RWPE1 (cell line): Measurements from ENCODE around the gene UBAP1L.

Experiments used
- CTCF ChIA-PET: fragments of 350-600 bp; sonication (Branson Sonifier 250); formaldehyde crosslinking; extraction: SDS; loops from one replicate; lab custom pipeline; 2021; lab: Yijun Ruan, JAX
- POLR2A ChIA-PET: fragments of 400-600 bp; formaldehyde crosslinking; extraction: SDS; loops from one replicate; lab custom pipeline; 2020; ENCODE audit warnings: antibody characterized with exemption; ENCODE audit not compliant: low non-redundant PET; lab: Yijun Ruan, JAX
- DNase-seq: peaks from one replicate; pipeline ENCODE4 v3.0.0; 2012; ENCODE audit warnings: low spot score
- H3K27ac ChIP-seq: fragments of 450-650 bp; 2 replicates; pipeline ENCODE4 v1.5.1; 2017
- CTCF ChIP-seq: fragments of 450-650 bp; conservative IDR thresholded peaks from 2 replicates; pipeline ENCODE4 v1.5.1; 2017; ENCODE audit warnings: low read depth, mild to moderate bottlenecking

The UBAP1L gene

GRCh38 chr15:65066635-65067316, 48.2 kb downstream of the UBAP1L start:
- H3K27ac ChIP-seq = no peak overlapping the region
- DNase-seq = no peak
- ChIA-PET POLR2A (interaction anchor here (0.6 kb wide), 2 partner anchors 318 to 1134 kb away, joined by 3 to 4 read pairs; no protein-coding TSS in a partner anchor), CTCF (interaction anchor here (0.7 kb wide), 1 partner anchor 34 kb away, joined by 4 read pairs; no protein-coding TSS in a partner anchor)
- TF ChIP-seq CTCF = no peak

GRCh38 chr15:65066001-65066634, 48.9 kb downstream of the UBAP1L start:
- ChIA-PET CTCF (interaction anchor here (0.6 to 0.7 kb wide), 2 partner anchors 11 to 35 kb away, joined by 3 to 4 read pairs; no protein-coding TSS in a partner anchor), POLR2A (no interaction called here)
- DNase-seq = no peak

GRCh38 chr15:65062726-65063125, 52.3 kb downstream of the UBAP1L start:
- no peak for TF ChIP-seq CTCF
- H3K27ac ChIP-seq = no peak overlapping the region
- POLR2A ChIA-PET = no interaction called here
- DNase-seq = no peak
- CTCF ChIA-PET = no interaction called here

More at GRCh38 chr15:65066001-65066634, 48.9 kb downstream of the UBAP1L start:
- no peak overlapping the region for H3K27ac ChIP-seq
- TF ChIP-seq CTCF = no peak

GRCh38 chr15:65062061-65062460, 52.9 kb downstream of the UBAP1L start:
- no peak overlapping the region for H3K27ac ChIP-seq
- ChIA-PET POLR2A (no interaction called here), CTCF (no interaction called here)
- TF ChIP-seq CTCF = no peak
- DNase-seq = no peak

GRCh38 chr15:65060641-65061397, 54.2 kb downstream of the UBAP1L start:
- H3K27ac ChIP-seq = no peak overlapping the region
- no peak for TF ChIP-seq CTCF
- ChIA-PET CTCF (no interaction called here), POLR2A (interaction anchor here (0.5 kb wide), 1 partner anchor 9 kb away, joined by 3 read pairs; no protein-coding TSS in a partner anchor)
- DNase-seq = no peak

- no peak for TF ChIP-seq CTCF
- H3K27ac ChIP-seq = no peak overlapping the region
- ChIA-PET CTCF (no interaction called here), POLR2A (no interaction called here)
- no peak for DNase-seq
These were observed 54.9 kb downstream of the UBAP1L start for GRCh38 chr15:65059931-65060596.
